Transverse colon (tissue), 4 donors: ENCODE results near the gene TRIB2. TPM values are rescaled to one million over a fixed set of nuclear protein-coding genes. Genes with fewer than 3 reads are reported as not detected.
A peak's percentile ranks its signal among the peaks of the same experiment; 100 is the strongest.

Experiments
- DNase-seq: peaks from one replicate; pipeline ENCODE4 v3.0.0-alpha.2; 2019
- H3K27ac ChIP-seq, 4 donors: fragments of 200-600 bp; sonication (generic); 2 replicates each; pipeline ENCODE4 v1.5.1; 2016 to 2018; ENCODE audit warnings: inconsistent platforms in 4 of 4
- H3K27me3 ChIP-seq: fragments of 200-600 bp; sonication (generic); 2 replicates; pipeline ENCODE4 v1.5.1; 2017; ENCODE audit warnings: inconsistent platforms
- H3K36me3 ChIP-seq, 4 donors: fragments of 200-600 bp; sonication (generic); 2 replicates each; pipeline ENCODE4 v1.5.1; 2017 to 2019; ENCODE audit warnings: inconsistent platforms in 4 of 4
- H3K4me1 ChIP-seq, 4 donors: fragments of 200-600 bp; sonication (generic); 2 replicates each; pipeline ENCODE4 v1.5.1; 2017 to 2020; ENCODE audit warnings: inconsistent platforms in 4 of 4
- H3K4me3 ChIP-seq, 4 donors: fragments of 200-600 bp; sonication (generic); 1 replicate in 1 of 4; 2 replicates in 3 of 4; pipeline versions ENCODE4 v1.5.1 to v1.6.1; 2017 to 2019; ENCODE audit warnings: inconsistent platforms in 4 of 4
- H3K9me3 ChIP-seq, 2 donors: fragments of 200-600 bp; sonication (generic); 2 replicates each; pipeline ENCODE4 v1.5.1; 2017 to 2019; ENCODE audit warnings: inconsistent platforms in 2 of 2
- CTCF ChIP-seq, 5 experiments: fragments of 200-600 bp in 3 of 5; fragments of 450-650 bp in 2 of 5; sonication (generic) in 3 of 5; IDR thresholded peaks; 1 replicate in 2 of 5; 2 replicates in 3 of 5; pipeline ENCODE4 v1.5.1; 2016 to 2017; ENCODE audit warnings: antibody characterized with exemption in 5 of 5, inconsistent platforms in 3 of 5, mild to moderate bottlenecking in 2 of 5, moderate library complexity in 1 of 5
- EP300 ChIP-seq: sonication (generic); formaldehyde crosslinking; IDR thresholded peaks from one replicate; pipeline ENCODE4 v1.6.1; 2017; ENCODE audit warnings: antibody characterized with exemption, low read depth
- POLR2A ChIP-seq: fragments of 450-650 bp; IDR thresholded peaks from one replicate; pipeline ENCODE4 v1.6.1; 2016; ENCODE audit warnings: antibody characterized with exemption, mild to moderate bottlenecking, moderate library complexity
- POLR2AphosphoS5 ChIP-seq, 3 donors: sonication (generic); formaldehyde crosslinking; IDR thresholded peaks; one replicate each; pipeline ENCODE4 v1.6.1; 2016; ENCODE audit warnings: antibody characterized with exemption in 3 of 3
- WGBS, 2 donors: methylation state at CpG; one replicate each; pipeline ENCODE4 v1.1.5; 2018; ENCODE audit warnings: low coverage in 1 of 2; 5-methylcytosine and 5-hydroxymethylcytosine counted together
- in situ Hi-C, 4 donors: fragments of 200-750 bp; cut with MboI; loops; one replicate each; pipeline versions ENCODE4 v1.15.0 to v1.15.1; 2017; ENCODE audit warnings: low sequenced_read_pairs in 3 of 4, low pct_ligation_motif_present in 1 of 4, low pct_unique_long_range_greater_than_20kb in 1 of 4
- intact Hi-C: fragments of 100-400 bp; cut with DNase I; formaldehyde crosslinking; loops from one replicate; pipeline ENCODE4 v1.15.1; 2023; ENCODE audit warnings: low total_unique reads
- total RNA-seq, 4 donors: library from RNA; depleted of rRNA; stranded (reverse); fragments of >200 nt; gene quantifications; one replicate each; pipeline ENCODE4 v1.1.0, GENCODE V29; 2016

The TRIB2 gene
- total RNA-seq, 4 donors from 2014 or later = 14.2 to 109 (median 36.1) TPM

GRCh38 chr2:12728221-12728777, 11.6 kb downstream of the TRIB2 start:
- no peak for TF ChIP-seq EP300
- TF ChIP-seq POLR2A = no peak
- TF ChIP-seq POLR2AphosphoS5 (IDR thresholded peaks at IDR 0.05) = no peak
- no peak for TF ChIP-seq CTCF (IDR thresholded peaks at IDR 0.05)
- intact Hi-C loops (loop anchor here (10.0 kb wide), 1 partner anchor 97 kb away; no protein-coding TSS in a partner anchor), in situ Hi-C loops (no loop called here)
- peak overlapping the region in 3 of 4 donors; percentile 5 to 50 (median 12) for H3K27ac ChIP-seq
- no peaks in the 10 kb centered on the region for H3K36me3 ChIP-seq
- DNase-seq = peak; percentile 43
- H3K9me3 ChIP-seq = no peaks in the 10 kb centered on the region
- no peaks in the 10 kb centered on the region for H3K27me3 ChIP-seq
- H3K4me1 ChIP-seq = peaks cover 8 to 40% (median 18%) of the 10 kb centered on the region in 4 donors
- WGBS, 2 donors = 71 to 85% methylated on average over 6 to 9 of the region's 9 CpGs
- no peak overlapping the region for H3K4me3 ChIP-seq

- Histone ChIP-seq H3K4me1 (peaks cover 7 to 52% (median 22%) of the 10 kb centered on the region in 4 donors), H3K36me3 (no peaks in the 10 kb centered on the region), H3K9me3 (no peaks in the 10 kb centered on the region), H3K4me3 (no peak overlapping the region), H3K27ac (no peak overlapping the region), H3K27me3 (no peaks in the 10 kb centered on the region)
- no peak for DNase-seq
- in situ Hi-C loops (no loop called here), intact Hi-C loops (no loop called here)
- TF ChIP-seq CTCF (IDR thresholded peaks at IDR 0.05) (no peak), POLR2A (no peak), POLR2AphosphoS5 (IDR thresholded peaks at IDR 0.05) (no peak), EP300 (no peak)
- 82 to 83% methylated on average over 3 to 5 of the region's 5 CpGs for WGBS, 2 donors
These were observed 13.5 kb downstream of the TRIB2 start for GRCh38 chr2:12730265-12730664.

- in situ Hi-C loops = no loop called here
- no peaks in the 10 kb centered on the region for H3K36me3 ChIP-seq
- 94% methylated on average over 16 of the region's 16 CpGs; no CpG with 5 or more reads in 1 of the 2 donors for WGBS, 2 donors
- H3K27ac ChIP-seq = peak overlapping the region in 1 of 4 donors; percentile 53
- peaks cover 0 to 42% (median 14%) of the 10 kb centered on the region in 4 donors for H3K4me1 ChIP-seq
- DNase-seq = no peak
- no peak for TF ChIP-seq POLR2A
- no peak for TF ChIP-seq EP300
- TF ChIP-seq POLR2AphosphoS5 (IDR thresholded peaks at IDR 0.05) = no peak
- TF ChIP-seq CTCF (IDR thresholded peaks at IDR 0.05) = no peak
- no peak overlapping the region for H3K4me3 ChIP-seq
- intact Hi-C loops = no loop called here
- no peaks in the 10 kb centered on the region for H3K9me3 ChIP-seq
- H3K27me3 ChIP-seq = no peaks in the 10 kb centered on the region
These were observed 15.1 kb downstream of the TRIB2 start for GRCh38 chr2:12731701-12732280.

GRCh38 chr2:12732651-12733050, 15.9 kb downstream of the TRIB2 start:
- Histone ChIP-seq H3K27me3 (no peaks in the 10 kb centered on the region), H3K4me1 (peaks cover 0 to 33% (median 12%) of the 10 kb centered on the region in 4 donors)

More at GRCh38 chr2:12732651-12733050, 15.9 kb downstream of the TRIB2 start:
- no peaks in the 10 kb centered on the region for H3K36me3 ChIP-seq
- H3K9me3 ChIP-seq = no peaks in the 10 kb centered on the region
- WGBS, 2 donors = 86% methylated on average over 10 of the region's 10 CpGs; no CpG with 5 or more reads in 1 of the 2 donors
- H3K4me3 ChIP-seq = no peak overlapping the region
- intact Hi-C loops (no loop called here), in situ Hi-C loops (no loop called here)
- peak overlapping the region in 2 of 4 donors; percentile 27 to 53 for H3K27ac ChIP-seq
- DNase-seq = no peak
- TF ChIP-seq CTCF (IDR thresholded peaks at IDR 0.05) (no peak), POLR2AphosphoS5 (IDR thresholded peaks at IDR 0.05) (no peak), POLR2A (no peak), EP300 (no peak)
